K562 (cell line): Measurements from ENCODE around the gene C6orf47. TPM values are rescaled to one million over a fixed set of nuclear protein-coding genes. Genes with fewer than 3 reads are reported as not detected.

Experiments used
- BCL6 ChIP-seq: fragments of 250-450 bp; sonication (Bioruptor Pico); IDR thresholded peaks from 2 replicates; pipeline ENCODE4 v1.4.0; 2020
- CEBPG ChIP-seq, 3 experiments: fragments of 200-800 bp in 1 of 3; sonication (Bioruptor generic) in 1 of 3; sonication (generic) in 1 of 3; formaldehyde crosslinking in 1 of 3; IDR thresholded peaks in 2 of 3; conservative IDR thresholded peaks in 1 of 3; 2 replicates each; pipeline versions ENCODE4 v1.6.1 to v1.8.0; 2016 to 2022; ENCODE audit warnings: missing compliant biosample characterization in 2 of 3, missing genetic modification characterization in 2 of 3, mild to moderate bottlenecking in 1 of 3, missing genetic modification reagents in 1 of 3
- DACH1 ChIP-seq: fragments of 450-650 bp; IDR thresholded peaks from 2 replicates; pipeline ENCODE4 v1.6.1; 2018; ENCODE audit not compliant: partially characterized antibody
- FOXK2 ChIP-seq, 2 experiments: fragments of 450-650 bp; IDR thresholded peaks in 1 of 2; conservative IDR thresholded peaks in 1 of 2; 2 replicates each; pipeline ENCODE4 v1.6.1; 2016; ENCODE audit warnings: low read depth in 2 of 2, mild to moderate bottlenecking in 1 of 2
- FOXM1 ChIP-seq, 2 experiments: fragments of 450-650 bp in 1 of 2; sonication (generic) in 1 of 2; formaldehyde crosslinking in 1 of 2; IDR thresholded peaks; 2 replicates each; pipeline versions ENCODE4 v1.6.1 to v1.9.0; 2017 to 2022; ENCODE audit warnings: low read depth in 2 of 2, mild to moderate bottlenecking in 2 of 2, missing genetic modification reagents in 1 of 2, moderate library complexity in 1 of 2
- MIER1 ChIP-seq: fragments of 450-650 bp; IDR thresholded peaks from 2 replicates; pipeline ENCODE4 v1.6.1; 2016; ENCODE audit warnings: antibody characterized with exemption, mild to moderate bottlenecking, low read depth
- MTA1 ChIP-seq: fragments of 450-650 bp; IDR thresholded peaks from 2 replicates; pipeline ENCODE4 v1.6.1; 2017; ENCODE audit warnings: borderline replicate concordance
- MTA3 ChIP-seq: fragments of 450-650 bp; formaldehyde crosslinking; IDR thresholded peaks from 2 replicates; pipeline ENCODE4 v1.6.1; 2017; ENCODE audit warnings: mild to moderate bottlenecking, borderline replicate concordance
- NR4A1 ChIP-seq, 2 experiments: fragments of 250-450 bp in 1 of 2; fragments of 450-650 bp in 1 of 2; sonication (Bioruptor Pico) in 1 of 2; IDR thresholded peaks; 2 replicates each; pipeline versions ENCODE4 v1.4.0 to v1.6.1; 2016 to 2020; ENCODE audit warnings: mild to moderate bottlenecking in 2 of 2, missing compliant biosample characterization in 1 of 2, missing genetic modification characterization in 1 of 2, moderate library complexity in 1 of 2
- PHF21A ChIP-seq: fragments of 450-650 bp; IDR thresholded peaks from 2 replicates; pipeline ENCODE4 v1.6.1; 2017; ENCODE audit warnings: low read depth, borderline replicate concordance
- RBM14 ChIP-seq: fragments of 200-400 bp; formaldehyde crosslinking; IDR thresholded peaks from 2 replicates; pipeline ENCODE4 v1.6.1; 2018; ENCODE audit warnings: low read depth, mild to moderate bottlenecking, low read length, moderate library complexity, borderline replicate concordance; ENCODE audit not compliant: insufficient read depth
- SAP30 ChIP-seq: fragments of 200-600 bp; sonication (generic); IDR thresholded peaks from 2 replicates; pipeline ENCODE4 v1.6.1; 2012; ENCODE audit warnings: borderline replicate concordance, low read depth, mild to moderate bottlenecking, moderate library complexity, low read length, control low read depth, inconsistent platforms; ENCODE audit not compliant: insufficient read depth, poor library complexity, severe bottlenecking
- SETDB1 ChIP-seq: IDR thresholded peaks from one replicate; pipeline ENCODE4 v1.6.1; 2012; ENCODE audit warnings: low read length, control low read depth, inconsistent platforms
- TARDBP ChIP-seq: fragments of 450-650 bp; IDR thresholded peaks from 2 replicates; pipeline ENCODE4 v1.6.1; 2016
- TBL1XR1 ChIP-seq, 2 experiments: IDR thresholded peaks; 2 replicates each; pipeline ENCODE4 v1.6.1; 2012; ENCODE audit warnings: improper control_type of control experiment in 2 of 2, low read length in 2 of 2, mild to moderate bottlenecking in 1 of 2
- TCF3 ChIP-seq: sonication (generic); formaldehyde crosslinking; IDR thresholded peaks from 2 replicates; pipeline ENCODE4 v1.4.0; 2020; ENCODE audit warnings: mild to moderate bottlenecking, missing genetic modification reagents
- ZKSCAN8 ChIP-seq: fragments of 200-800 bp; sonication (Bioruptor generic); IDR thresholded peaks from 2 replicates; pipeline ENCODE4 v1.6.1; 2016; ENCODE audit warnings: missing genetic modification characterization, missing compliant biosample characterization
- ZNF140 ChIP-seq: fragments of 250-450 bp; sonication (Bioruptor Pico); IDR thresholded peaks from 2 replicates; pipeline ENCODE4 v1.8.0; 2021; ENCODE audit warnings: moderate library complexity, mild to moderate bottlenecking, inconsistent platforms
- ZNF274 ChIP-seq: IDR thresholded peaks from 2 replicates; pipeline ENCODE4 v1.6.1; 2011; ENCODE audit warnings: low read depth, mild to moderate bottlenecking, low read length, moderate library complexity, borderline replicate concordance
- ZNF431 ChIP-seq: sonication (generic); formaldehyde crosslinking; IDR thresholded peaks from 2 replicates; pipeline ENCODE4 v1.8.0; 2022; ENCODE audit warnings: mild to moderate bottlenecking, missing genetic modification reagents
- ZNF445 ChIP-seq: fragments of 250-450 bp; sonication (Bioruptor Pico); IDR thresholded peaks from 2 replicates; pipeline ENCODE4 v1.4.0; 2020; ENCODE audit warnings: low read depth, mild to moderate bottlenecking, moderate library complexity
- ZNF561 ChIP-seq: fragments of 450-650 bp; formaldehyde crosslinking; conservative IDR thresholded peaks from 2 replicates; pipeline ENCODE4 v1.4.0; 2020; ENCODE audit warnings: mild to moderate bottlenecking, moderate library complexity
- polyA plus RNA-seq, 8 experiments: library from polyadenylated mRNA; depleted of rRNA in 4 of 8; stranded (reverse) in 5 of 8; unstranded in 3 of 8; fragments of >200 nt; fragmentation: Nextera tagmentation in 2 of 8; fragmentation: Illumina TruSeq in 1 of 8; extraction: Ambion mirVana in 2 of 8; extraction: Trizol in 1 of 8; gene quantifications; 2 replicates each; pipeline versions ENCODE4 v1.2.1 to v1.2.3, GENCODE V29; 2011 to 2014; ENCODE audit warnings: inconsistent platforms in 1 of 8, missing spikeins in 1 of 8
- total RNA-seq, 7 experiments: library from RNA; depleted of rRNA in 6 of 7; stranded (reverse); fragments of >200 nt in 6 of 7; fragmentation: Illumina TruSeq in 2 of 7; extraction: Trizol in 2 of 7; gene quantifications; 2 replicates each; pipeline versions ENCODE4 v1.2.1 to v1.2.3, GENCODE V29; 2011 to 2021; ENCODE audit warnings: low replicate concordance in 1 of 7
- TF ChIP-seq, protein P1 (sequence below), 2 experiments: fragments of 450-650 bp in 1 of 2; IDR thresholded peaks; 2 replicates each; pipeline ENCODE4 v1.6.1; 2011 to 2017; ENCODE audit warnings: low read depth in 2 of 2, antibody characterized with exemption in 1 of 2, borderline replicate concordance in 1 of 2, low read length in 1 of 2, mild to moderate bottlenecking in 1 of 2, mixed read lengths in 1 of 2; ENCODE audit not compliant: control insufficient read depth in 1 of 2

The C6orf47 gene
- total and polyA plus RNA-seq, 9 of the 15 experiments (the other 6 are each of a cell fraction or from before 2014, with no cell fraction given) = 0.14 to 43.8 (median 27.0) TPM

DNA sequence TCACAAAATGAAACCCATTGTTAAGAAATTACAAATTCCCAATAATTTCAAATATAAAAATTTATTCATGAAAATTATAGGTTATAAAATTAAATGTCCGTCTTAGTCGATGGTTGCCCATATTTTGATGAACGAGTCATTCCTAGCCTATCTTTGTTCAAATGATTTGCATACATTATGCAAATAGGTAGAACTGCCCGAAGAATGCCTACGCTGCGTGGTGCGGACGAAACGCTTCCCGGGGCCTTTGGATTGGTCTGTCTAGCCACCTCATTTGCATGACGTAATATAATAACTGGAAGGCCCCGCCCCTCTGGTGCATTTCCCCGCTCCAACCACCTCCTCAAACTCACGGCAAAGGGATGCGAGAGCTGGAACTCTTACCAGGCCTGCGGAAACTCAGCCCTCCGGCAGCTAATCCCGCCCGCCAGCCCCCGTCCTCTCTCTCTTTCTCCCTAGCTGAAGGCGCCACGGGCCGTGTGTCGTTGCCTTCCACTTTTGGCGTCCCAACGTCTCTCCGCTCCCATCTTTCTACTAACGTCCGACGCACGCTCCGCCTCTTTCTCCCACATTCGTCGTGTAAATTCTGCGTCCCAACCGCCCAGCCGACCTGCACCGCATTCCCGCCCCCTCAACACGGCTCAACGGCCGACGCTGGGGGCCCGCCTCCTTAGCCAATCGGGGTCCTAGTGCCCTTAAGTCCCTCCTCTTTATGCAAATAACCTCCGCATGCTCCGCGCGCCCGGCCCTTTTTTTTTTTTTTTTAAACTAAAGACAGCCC lies 40.6 kb downstream of the C6orf47 start (continued):
- TF ChIP-seq MTA3 (peak; percentile 95), PHF21A (no peak; the same call in 1 of the 2 replicates), RBM14 (no peak), MIER1 (no peak), FOXM1 (IDR thresholded peaks at IDR 0.05; ENCODE audit: low read depth) (peak; percentile 92), FOXM1 (CRISPR knock-in tag; IDR thresholded peaks at IDR 0.05; ENCODE audit: low read depth) (peak; percentile 33; the same call in 1 of the 2 replicates), SETDB1 (no peak), TARDBP (peak; percentile 79; the same call in 1 of the 2 replicates), ZNF431 (CRISPR knock-in tag) (no peak), ZNF140 (no peak), CEBPG (CRISPR knock-in tag; IDR thresholded peaks at IDR 0.05) (peak; percentile 69), CEBPG (tag; conservative IDR thresholded peaks at IDR 0.05 in 1 of 2, IDR thresholded peaks at IDR 0.05 in 1 of 2) (peak; percentile 95 to 98), MTA1 (peak; percentile 98), FOXK2 (conservative IDR thresholded peaks at IDR 0.05 in 1 of 2, IDR thresholded peaks at IDR 0.05 in 1 of 2; ENCODE audit: low read depth in 2 of 2) (peak; percentile 91 to 94), ZNF274 (no peak), ZNF445 (CRISPR knock-in tag) (peak; percentile 22; the same call in 1 of the 2 replicates), SAP30 (peak; percentile 55), ZKSCAN8 (CRISPR knock-in tag) (no peak), ZNF561 (CRISPR knock-in tag) (no peak), TCF3 (CRISPR knock-in tag) (no peak), BCL6 (CRISPR knock-in tag) (no peak), TBL1XR1 (IDR thresholded peaks at IDR 0.05; ENCODE audit: low read length in 2 of 2) (peak; percentile 52 to 84; a peak in 2 of 4 replicates), NR4A1 (CRISPR knock-in tag; IDR thresholded peaks at IDR 0.05) (peak; percentile 96), NR4A1 (tag; IDR thresholded peaks at IDR 0.05) (no peak; the same call in 1 of the 2 replicates), DACH1 (no peak)
- TF ChIP-seq, protein P1, sequence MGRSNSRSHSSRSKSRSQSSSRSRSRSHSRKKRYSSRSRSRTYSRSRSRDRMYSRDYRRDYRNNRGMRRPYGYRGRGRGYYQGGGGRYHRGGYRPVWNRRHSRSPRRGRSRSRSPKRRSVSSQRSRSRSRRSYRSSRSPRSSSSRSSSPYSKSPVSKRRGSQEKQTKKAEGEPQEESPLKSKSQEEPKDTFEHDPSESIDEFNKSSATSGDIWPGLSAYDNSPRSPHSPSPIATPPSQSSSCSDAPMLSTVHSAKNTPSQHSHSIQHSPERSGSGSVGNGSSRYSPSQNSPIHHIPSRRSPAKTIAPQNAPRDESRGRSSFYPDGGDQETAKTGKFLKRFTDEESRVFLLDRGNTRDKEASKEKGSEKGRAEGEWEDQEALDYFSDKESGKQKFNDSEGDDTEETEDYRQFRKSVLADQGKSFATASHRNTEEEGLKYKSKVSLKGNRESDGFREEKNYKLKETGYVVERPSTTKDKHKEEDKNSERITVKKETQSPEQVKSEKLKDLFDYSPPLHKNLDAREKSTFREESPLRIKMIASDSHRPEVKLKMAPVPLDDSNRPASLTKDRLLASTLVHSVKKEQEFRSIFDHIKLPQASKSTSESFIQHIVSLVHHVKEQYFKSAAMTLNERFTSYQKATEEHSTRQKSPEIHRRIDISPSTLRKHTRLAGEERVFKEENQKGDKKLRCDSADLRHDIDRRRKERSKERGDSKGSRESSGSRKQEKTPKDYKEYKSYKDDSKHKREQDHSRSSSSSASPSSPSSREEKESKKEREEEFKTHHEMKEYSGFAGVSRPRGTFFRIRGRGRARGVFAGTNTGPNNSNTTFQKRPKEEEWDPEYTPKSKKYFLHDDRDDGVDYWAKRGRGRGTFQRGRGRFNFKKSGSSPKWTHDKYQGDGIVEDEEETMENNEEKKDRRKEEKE (IDR thresholded peaks at IDR 0.05; ENCODE audit: borderline replicate concordance in 1 of 2, control insufficient read depth in 1 of 2, low read depth in 2 of 2, low read length in 1 of 2) = 0 out of 4 replicates have a peak, but pooled peaks of 1 of the 2 experiments have one; percentile 75
